Measurements from ENCODE around the gene HPS1.

HPS1 gene

DNA sequence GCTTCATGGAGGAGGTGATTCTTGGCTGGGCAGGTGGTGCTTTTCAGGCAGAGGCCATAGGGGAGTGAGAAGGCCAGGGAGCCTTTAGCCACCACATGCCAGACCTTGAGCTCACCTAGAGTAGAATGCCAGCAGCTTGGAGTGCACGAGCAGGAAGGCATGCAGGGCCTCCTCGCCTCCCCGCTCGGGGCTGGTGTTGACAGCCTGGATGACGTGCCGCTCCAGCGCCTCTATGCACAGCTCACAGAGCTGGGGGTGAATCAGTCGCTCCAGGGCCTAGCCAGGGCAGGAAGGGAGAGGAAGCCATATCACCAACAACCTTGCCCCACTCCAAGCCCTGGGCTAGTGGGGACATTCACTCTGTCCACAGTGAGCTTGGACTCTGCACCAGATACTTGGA lies 15.7 kb downstream of the HPS1 start:
- Histone ChIP-seq H3F3A (ENCODE audit: insufficient read depth, low read length) (no peaks in the 10 kb centered on the region), H3K27ac (ENCODE audit: low read length) (no peak overlapping the region), H3K9me3 (replicated peaks; ENCODE audit: insufficient read depth, low read length) (no peaks in the 10 kb centered on the region), H3K4me1 (ENCODE audit: low read length) (0 out of 2 replicates have a peak, but pooled peaks cover 5% of the 10 kb centered on the region), H3K79me2 (ENCODE audit: low read length) (no peaks in the 10 kb centered on the region), H3K9ac (ENCODE audit: low read length) (no peak overlapping the region), H3K4me2 (ENCODE audit: low read depth, low read length) (no peak overlapping the region), H3K27me3 (replicated peaks; ENCODE audit: insufficient read depth, low read length) (no peaks in the 10 kb centered on the region), H4K20me1 (ENCODE audit: insufficient read depth, low read length) (no peaks in the 10 kb centered on the region), H3K4me3 (ENCODE audit: low read length) (no peak overlapping the region), H2AFZ (ENCODE audit: low read length) (no peak overlapping the region), H3K36me3 (replicated peaks; ENCODE audit: insufficient read depth, low read length) (0 out of 2 replicates have a peak, but pooled peaks cover 7% of the 10 kb centered on the region), H3K9me2 (replicated peaks; ENCODE audit: insufficient read depth, low read length) (no peaks in the 10 kb centered on the region)
- TF ChIP-seq, protein P1, sequence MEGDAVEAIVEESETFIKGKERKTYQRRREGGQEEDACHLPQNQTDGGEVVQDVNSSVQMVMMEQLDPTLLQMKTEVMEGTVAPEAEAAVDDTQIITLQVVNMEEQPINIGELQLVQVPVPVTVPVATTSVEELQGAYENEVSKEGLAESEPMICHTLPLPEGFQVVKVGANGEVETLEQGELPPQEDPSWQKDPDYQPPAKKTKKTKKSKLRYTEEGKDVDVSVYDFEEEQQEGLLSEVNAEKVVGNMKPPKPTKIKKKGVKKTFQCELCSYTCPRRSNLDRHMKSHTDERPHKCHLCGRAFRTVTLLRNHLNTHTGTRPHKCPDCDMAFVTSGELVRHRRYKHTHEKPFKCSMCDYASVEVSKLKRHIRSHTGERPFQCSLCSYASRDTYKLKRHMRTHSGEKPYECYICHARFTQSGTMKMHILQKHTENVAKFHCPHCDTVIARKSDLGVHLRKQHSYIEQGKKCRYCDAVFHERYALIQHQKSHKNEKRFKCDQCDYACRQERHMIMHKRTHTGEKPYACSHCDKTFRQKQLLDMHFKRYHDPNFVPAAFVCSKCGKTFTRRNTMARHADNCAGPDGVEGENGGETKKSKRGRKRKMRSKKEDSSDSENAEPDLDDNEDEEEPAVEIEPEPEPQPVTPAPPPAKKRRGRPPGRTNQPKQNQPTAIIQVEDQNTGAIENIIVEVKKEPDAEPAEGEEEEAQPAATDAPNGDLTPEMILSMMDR (IDR thresholded peaks at IDR 0.05; ENCODE audit: low read length) = no peak
- TF ChIP-seq EZH2phosphoT487 (IDR thresholded peaks at IDR 0.05; ENCODE audit: low read length) (no peak), EZH2 (optimal IDR thresholded peaks at IDR 0.05; ENCODE audit: low read depth, low read length) (no peak)
- no peak for DNase-seq

DNA sequence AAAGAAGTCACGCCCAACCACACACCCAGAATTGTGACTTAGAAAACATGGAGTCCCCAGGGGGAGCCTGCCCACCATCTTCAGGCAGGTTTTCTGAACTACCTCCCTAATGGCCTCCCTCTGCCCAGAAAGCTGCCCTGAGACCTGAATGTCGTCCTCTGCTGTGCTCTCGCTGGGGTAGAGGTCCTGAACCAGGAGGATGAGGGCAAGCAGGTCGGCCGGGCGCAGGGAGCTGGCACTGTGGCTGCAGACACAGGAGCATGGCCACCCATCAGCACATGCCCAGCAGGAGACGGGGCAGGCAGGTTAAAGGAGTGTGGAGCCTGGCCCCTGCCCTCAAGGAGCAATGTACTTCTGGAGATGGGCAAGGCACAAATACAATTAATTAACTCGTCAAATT lies 16.3 kb downstream of the HPS1 start:
- Histone ChIP-seq H3K4me3 (ENCODE audit: low read length) (no peak overlapping the region), H3K27me3 (replicated peaks; ENCODE audit: insufficient read depth, low read length) (no peaks in the 10 kb centered on the region), H2AFZ (ENCODE audit: low read length) (no peak overlapping the region), H3K9me2 (replicated peaks; ENCODE audit: insufficient read depth, low read length) (no peaks in the 10 kb centered on the region), H3K9me3 (replicated peaks; ENCODE audit: insufficient read depth, low read length) (no peaks in the 10 kb centered on the region), H4K20me1 (ENCODE audit: insufficient read depth, low read length) (no peaks in the 10 kb centered on the region), H3K27ac (ENCODE audit: low read length) (no peak overlapping the region), H3K9ac (ENCODE audit: low read length) (no peak overlapping the region), H3K36me3 (replicated peaks; ENCODE audit: insufficient read depth, low read length) (0 out of 2 replicates have a peak, but pooled peaks cover 7% of the 10 kb centered on the region), H3K4me1 (ENCODE audit: low read length) (0 out of 2 replicates have a peak, but pooled peaks cover 5% of the 10 kb centered on the region), H3K4me2 (ENCODE audit: low read depth, low read length) (no peak overlapping the region), H3K79me2 (ENCODE audit: low read length) (no peaks in the 10 kb centered on the region), H3F3A (ENCODE audit: insufficient read depth, low read length) (no peaks in the 10 kb centered on the region)
- no peak for DNase-seq
- TF ChIP-seq, protein P1 (IDR thresholded peaks at IDR 0.05; ENCODE audit: low read length) = no peak
- TF ChIP-seq EZH2 (optimal IDR thresholded peaks at IDR 0.05; ENCODE audit: low read depth, low read length) = no peak
- TF ChIP-seq EZH2phosphoT487 (IDR thresholded peaks at IDR 0.05; ENCODE audit: low read length) = no peak

DNA sequence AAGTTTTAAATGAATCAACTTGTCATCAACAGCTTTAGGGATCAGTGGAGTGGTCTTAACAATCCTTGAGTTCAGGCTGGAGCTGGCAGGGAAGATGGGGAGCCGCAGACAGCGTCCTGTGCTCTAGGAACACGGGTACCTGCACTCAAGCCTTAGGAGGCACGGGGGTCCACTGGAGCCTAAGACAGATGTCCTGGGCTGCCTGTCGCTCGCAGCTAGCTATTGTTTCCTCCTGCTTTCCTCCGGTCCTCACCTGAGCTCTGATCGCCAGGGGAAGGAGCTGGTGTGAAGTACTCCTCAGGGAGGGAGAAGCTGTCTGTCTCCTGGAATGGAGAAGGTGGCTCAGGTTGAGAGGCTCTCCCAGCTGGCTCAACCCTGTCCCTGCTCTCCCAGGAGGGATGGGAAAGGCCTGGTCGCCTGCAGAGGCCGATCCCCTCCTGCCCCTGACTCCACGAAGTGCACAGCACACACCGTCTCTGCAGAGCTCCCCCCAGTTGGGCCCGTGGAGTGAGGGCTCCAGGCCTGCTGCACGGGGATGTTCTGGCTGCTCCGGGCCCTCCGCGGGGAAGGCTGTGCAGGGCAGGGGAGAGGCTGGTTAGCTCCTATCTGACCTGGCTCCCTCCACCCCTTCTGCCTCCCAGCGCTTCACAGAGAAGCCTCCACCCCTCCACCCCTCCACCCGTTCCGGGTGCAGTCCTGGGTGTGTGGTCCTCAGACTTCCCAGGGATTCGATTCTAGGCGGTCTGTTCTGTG lies 17.2 kb downstream of the HPS1 start:
- Histone ChIP-seq H4K20me1 (ENCODE audit: insufficient read depth, low read length) (no peaks in the 10 kb centered on the region), H3K4me1 (ENCODE audit: low read length) (0 out of 2 replicates have a peak, but pooled peaks cover 5% of the 10 kb centered on the region), H3K9ac (ENCODE audit: low read length) (no peak overlapping the region), H3K27ac (ENCODE audit: low read length) (no peak overlapping the region), H3K36me3 (replicated peaks; ENCODE audit: insufficient read depth, low read length) (0 out of 2 replicates have a peak, but pooled peaks cover 3% of the 10 kb centered on the region), H2AFZ (ENCODE audit: low read length) (no peak overlapping the region), H3K4me2 (ENCODE audit: low read depth, low read length) (no peak overlapping the region), H3K27me3 (replicated peaks; ENCODE audit: insufficient read depth, low read length) (no peaks in the 10 kb centered on the region), H3F3A (ENCODE audit: insufficient read depth, low read length) (no peaks in the 10 kb centered on the region), H3K4me3 (ENCODE audit: low read length) (no peak overlapping the region), H3K9me2 (replicated peaks; ENCODE audit: insufficient read depth, low read length) (no peaks in the 10 kb centered on the region), H3K79me2 (ENCODE audit: low read length) (no peaks in the 10 kb centered on the region), H3K9me3 (replicated peaks; ENCODE audit: insufficient read depth, low read length) (no peaks in the 10 kb centered on the region)
- TF ChIP-seq, protein P1 (IDR thresholded peaks at IDR 0.05; ENCODE audit: low read length) = no peak
- TF ChIP-seq EZH2 (optimal IDR thresholded peaks at IDR 0.05; ENCODE audit: low read depth, low read length) (no peak), EZH2phosphoT487 (IDR thresholded peaks at IDR 0.05; ENCODE audit: low read length) (no peak)
- no peak for DNase-seq

Measured in MM.1S (cell line).